HepG2 (cell line): ENCODE results near the gene PUS7.

Experiments used
- MZF1 ChIP-seq: sonication (generic); formaldehyde crosslinking; IDR thresholded peaks from 2 replicates; pipeline ENCODE4 v1.8.1; 2023; ENCODE audit warnings: mild to moderate bottlenecking, missing genetic modification reagents, borderline replicate concordance
- POGK ChIP-seq: sonication (generic); formaldehyde crosslinking; conservative IDR thresholded peaks from 2 replicates; pipeline ENCODE4 v1.8.0; 2022; ENCODE audit warnings: mild to moderate bottlenecking, moderate library complexity, missing genetic modification reagents
- RAD21 ChIP-seq: fragments of 450-650 bp; formaldehyde crosslinking; IDR thresholded peaks from 2 replicates; pipeline ENCODE4 v1.5.0; 2020; ENCODE audit warnings: mild to moderate bottlenecking

- no peak for TF ChIP-seq RAD21
- TF ChIP-seq MZF1 = no peak
- TF ChIP-seq POGK (CRISPR knock-in tag) = no peak
These were observed 8.1 kb upstream of the PUS7 start for GRCh38 chr7:105530126-105530525.
